ENCODE results near the gene RNF145.

DNA sequence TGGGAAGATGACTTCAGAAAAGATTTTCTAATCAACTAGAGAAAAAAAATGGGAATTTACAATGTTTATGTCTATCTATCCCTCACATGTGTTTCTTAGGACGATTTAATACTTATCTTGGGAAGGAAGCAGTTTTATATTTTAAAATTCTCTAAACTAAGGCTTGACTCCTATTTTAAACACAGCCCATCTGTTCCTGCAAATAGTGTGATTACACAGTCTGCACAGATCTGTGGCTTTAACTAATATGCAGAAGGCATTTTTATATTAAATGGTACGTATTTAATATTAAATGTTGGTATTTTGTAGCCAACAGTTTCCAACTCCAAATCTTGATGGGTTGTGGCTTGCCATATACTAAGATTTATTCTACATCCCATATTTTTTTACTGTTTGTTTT, 56.5 kb downstream of the RNF145 start:
- TF ChIP-seq, protein P1, sequence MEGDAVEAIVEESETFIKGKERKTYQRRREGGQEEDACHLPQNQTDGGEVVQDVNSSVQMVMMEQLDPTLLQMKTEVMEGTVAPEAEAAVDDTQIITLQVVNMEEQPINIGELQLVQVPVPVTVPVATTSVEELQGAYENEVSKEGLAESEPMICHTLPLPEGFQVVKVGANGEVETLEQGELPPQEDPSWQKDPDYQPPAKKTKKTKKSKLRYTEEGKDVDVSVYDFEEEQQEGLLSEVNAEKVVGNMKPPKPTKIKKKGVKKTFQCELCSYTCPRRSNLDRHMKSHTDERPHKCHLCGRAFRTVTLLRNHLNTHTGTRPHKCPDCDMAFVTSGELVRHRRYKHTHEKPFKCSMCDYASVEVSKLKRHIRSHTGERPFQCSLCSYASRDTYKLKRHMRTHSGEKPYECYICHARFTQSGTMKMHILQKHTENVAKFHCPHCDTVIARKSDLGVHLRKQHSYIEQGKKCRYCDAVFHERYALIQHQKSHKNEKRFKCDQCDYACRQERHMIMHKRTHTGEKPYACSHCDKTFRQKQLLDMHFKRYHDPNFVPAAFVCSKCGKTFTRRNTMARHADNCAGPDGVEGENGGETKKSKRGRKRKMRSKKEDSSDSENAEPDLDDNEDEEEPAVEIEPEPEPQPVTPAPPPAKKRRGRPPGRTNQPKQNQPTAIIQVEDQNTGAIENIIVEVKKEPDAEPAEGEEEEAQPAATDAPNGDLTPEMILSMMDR (IDR thresholded peaks at IDR 0.05; ENCODE audit: low read length) = no peak
- no peak for TF ChIP-seq EZH2 (optimal IDR thresholded peaks at IDR 0.05; ENCODE audit: low read depth, low read length)

Measured in MM.1S (cell line).